Stimulated activated CD4-positive, alpha-beta T cell treated with anti-CD3 and anti-CD28 coated beads, Interleukin-1b, Interleukin-23, amount 100 ng/mL, for 4 hours (primary cell): ENCODE results near the gene NPFFR2.
"Not testable (repeated sequence)": the region's sequence is repeated elsewhere in the genome, so short reads cannot be mapped to it uniquely, and the experiment has no call there.

Experiments used
- DNase-seq, 2 donors: peaks; one replicate each; pipeline ENCODE4 v3.0.0-alpha.2; 2020; ENCODE audit warnings: low read depth in 2 of 2

The NPFFR2 gene

DNA sequence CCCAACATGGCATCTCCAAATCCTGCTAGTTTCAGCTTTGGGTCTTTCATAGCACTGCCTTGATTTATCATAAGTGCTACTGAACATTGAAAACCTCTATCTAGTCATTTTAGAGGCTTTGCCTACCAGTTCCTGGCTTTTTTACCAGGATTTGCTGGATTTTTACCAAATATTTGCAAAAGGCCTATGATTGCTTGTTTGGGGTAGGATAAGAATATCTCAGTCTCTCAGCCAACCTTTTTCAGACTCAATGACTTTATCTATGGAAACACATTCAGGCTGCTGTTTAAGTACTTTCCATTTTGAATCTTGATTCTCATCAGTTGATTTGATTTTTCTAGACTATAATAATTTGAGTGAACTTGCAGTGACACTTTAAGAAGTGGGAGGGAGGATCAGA is 80.1 kb downstream of the NPFFR2 start:
- no peak for DNase-seq

DNA sequence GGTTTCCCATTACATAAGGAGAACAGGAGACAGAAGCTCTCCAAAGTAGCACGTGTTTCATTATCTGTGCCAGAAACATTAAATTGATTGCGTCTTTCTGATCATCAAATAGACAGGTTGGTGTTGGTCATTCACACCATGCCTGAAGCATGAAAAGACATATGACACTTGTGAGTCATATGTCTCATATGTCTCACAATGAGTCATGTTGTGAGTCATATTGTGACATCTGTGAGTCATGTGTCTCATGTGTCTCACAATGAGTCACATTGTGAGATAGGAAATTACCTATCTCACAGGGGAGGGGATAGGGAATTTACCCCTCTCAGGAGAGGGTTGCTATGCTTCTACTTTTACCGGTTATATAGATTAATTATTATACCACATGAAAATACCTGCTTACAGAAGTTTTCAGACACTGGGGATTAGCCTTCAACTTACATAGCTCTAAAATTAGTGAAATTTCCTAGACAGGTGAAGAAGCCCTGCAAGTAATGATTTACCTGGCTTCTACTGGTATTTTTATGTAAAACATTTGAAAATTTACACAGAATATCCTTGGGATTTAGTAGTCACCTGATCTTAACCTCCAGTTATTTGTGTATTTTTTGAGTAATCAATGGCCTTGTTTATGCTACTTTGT is 80.8 kb downstream of the NPFFR2 start:
- no peak for DNase-seq

DNA sequence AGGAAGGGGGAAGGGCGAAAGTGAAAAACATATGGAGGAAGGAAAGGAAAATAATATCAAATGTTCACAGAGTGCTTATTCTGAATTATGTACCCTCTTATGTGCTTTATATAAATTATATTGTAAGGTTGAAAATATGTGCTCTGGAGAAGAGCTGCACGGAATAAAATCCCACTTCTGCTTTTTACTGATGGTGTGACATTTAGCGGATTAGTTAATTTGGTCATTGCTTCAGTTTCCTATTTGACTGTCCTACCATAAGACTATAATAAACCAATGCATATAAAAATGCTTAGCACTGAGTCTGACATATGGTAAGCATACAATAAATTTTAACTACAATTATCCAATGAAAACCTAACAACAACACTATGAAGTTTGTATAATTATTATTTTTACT is 86.2 kb downstream of the NPFFR2 start:
- no peak for DNase-seq

DNA sequence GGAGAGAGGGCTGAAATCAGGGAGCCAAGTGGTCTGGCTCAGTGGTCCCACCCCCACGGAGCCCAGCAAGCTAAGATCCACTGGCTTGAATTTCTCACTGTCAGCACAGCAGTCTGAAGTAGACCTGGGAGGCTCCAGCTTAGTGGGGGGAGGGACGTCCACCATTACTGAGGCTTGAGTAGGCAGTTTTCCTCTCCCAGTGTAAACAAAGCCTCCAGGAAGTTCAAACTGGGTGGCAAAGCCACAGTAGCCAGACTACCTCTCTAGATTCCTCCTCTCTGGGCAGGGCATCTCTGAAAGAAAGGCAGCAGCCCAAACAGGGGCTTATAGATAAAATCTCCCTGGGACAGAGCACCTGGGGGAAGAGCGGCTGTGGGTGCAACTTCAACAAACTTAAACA is 88.1 kb downstream of the NPFFR2 start:
- no peak for DNase-seq

- no peak for DNase-seq
These were observed 96.9 kb downstream of the NPFFR2 start for GRCh38 chr4:72128741-72129140.

- no peak for DNase-seq
These were observed 104.6 kb downstream of the NPFFR2 start for GRCh38 chr4:72136429-72136828.

DNA sequence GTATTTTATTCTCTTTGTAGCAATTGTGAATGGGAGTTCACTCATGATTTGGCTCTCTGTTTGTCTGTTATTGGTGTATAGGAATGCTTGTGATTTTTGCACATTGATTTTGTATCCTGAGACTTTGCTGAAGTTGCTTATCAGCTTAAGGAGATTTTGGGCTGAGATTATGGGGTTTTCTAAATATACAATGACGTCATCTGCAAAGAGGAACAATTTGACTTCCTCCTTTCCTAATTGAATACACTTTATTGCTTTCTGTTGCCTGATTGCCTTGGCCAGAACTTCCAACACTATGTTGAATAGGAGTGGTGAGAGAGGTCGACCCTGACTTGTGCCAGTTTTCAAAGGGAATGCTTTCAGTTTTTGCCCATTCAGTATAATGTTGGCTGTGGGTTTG is 108.2 kb downstream of the NPFFR2 start:
- DNase-seq, result not testable (repeated sequence)

- DNase-seq, result no peak
These were observed 112.4 kb downstream of the NPFFR2 start for GRCh38 chr4:72144241-72144640.

DNA sequence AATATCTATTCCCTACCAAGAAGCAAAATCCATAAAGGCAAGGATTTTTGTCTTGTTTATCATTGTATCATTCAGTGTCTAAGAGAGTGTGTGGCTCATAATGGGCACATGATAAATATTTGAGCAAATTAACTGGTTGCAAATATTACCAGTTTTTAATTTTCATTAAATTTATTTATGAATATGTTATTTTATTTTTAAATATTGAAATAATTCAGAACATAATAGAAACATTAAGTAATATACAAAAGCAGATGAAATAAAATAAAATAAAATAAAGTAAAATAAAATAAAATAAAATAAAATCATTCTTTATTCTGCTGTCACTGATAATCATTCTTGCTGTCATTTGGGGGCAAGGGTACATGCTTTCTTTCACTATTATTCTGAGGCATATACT is 120.9 kb downstream of the NPFFR2 start:
- DNase-seq, result no peak

GRCh38 chr4:72153634-72154033 is 121.8 kb downstream of the NPFFR2 start:
- DNase-seq, result not testable (repeated sequence)

GRCh38 chr4:72169285-72169684 is 137.5 kb downstream of the NPFFR2 start:
- DNase-seq, result not testable (repeated sequence)

- DNase-seq, result no peak
These were observed 138.1 kb downstream of the NPFFR2 start for GRCh38 chr4:72169861-72170260.

DNA sequence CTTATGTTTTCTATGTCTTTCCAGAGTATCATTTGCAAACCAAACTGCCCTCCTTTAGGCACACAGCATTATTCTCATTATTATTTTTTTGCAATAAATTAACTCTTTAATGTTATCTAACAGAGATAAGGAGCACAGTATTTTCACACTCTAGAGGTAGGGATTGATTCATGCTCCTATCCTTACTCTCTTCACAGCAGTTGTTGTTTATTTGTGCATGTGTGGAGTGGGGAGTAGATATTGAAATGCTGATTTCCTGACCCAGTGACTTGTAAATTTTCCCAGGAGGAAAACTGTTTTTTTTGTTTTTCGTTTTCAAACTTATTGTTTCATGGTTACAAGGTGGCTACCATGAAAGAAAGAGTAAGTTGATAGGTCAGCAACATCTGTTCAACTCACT is 140.0 kb downstream of the NPFFR2 start:
- no peak for DNase-seq

- no peak for DNase-seq
These were observed 147.5 kb downstream of the NPFFR2 start for GRCh38 chr4:72179342-72179741.

GRCh38 chr4:72186714-72187113 is 154.9 kb downstream of the NPFFR2 start:
- DNase-seq, result no peak

DNA sequence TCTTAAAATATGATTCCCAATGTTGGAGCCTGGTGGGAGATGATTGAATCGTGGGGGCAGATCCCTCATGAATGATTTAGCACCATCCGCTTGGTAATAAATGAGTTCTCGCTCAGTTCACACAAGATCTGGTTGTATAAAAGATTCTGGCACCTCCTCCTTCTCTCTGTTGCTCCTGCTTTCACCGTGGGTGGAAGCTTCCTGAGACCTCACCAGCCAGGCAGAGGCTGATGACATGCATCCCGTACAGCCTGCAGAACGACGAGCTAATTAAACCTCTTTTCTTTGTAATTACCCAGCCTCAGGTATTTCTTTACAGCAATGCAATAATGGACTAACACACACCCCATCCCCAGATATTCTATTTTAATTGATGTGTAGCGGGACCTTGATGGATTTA is 162.2 kb downstream of the NPFFR2 start:
- no peak for DNase-seq

DNA sequence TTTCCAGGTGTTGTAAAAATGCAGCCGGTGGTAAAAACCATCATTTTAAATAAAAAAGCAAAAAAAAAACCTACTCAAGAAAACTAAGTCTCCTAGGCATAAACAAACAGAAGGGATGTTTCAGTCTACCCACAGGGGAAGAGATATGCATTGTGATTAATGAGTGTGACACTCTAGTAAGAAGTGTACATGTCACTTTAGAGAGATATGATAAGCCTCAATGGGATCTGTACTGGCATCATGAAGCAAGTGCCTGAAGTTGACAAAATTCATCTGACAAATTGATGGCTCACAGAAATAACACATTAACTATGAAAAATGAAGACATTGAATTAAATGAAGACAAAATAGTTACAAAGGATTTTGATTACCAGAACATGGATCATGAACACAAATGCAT is 162.7 kb downstream of the NPFFR2 start:
- DNase-seq, result no peak
